ENCODE results near the gene ECE1. TPM values are rescaled to one million over a fixed set of nuclear protein-coding genes. Genes with fewer than 3 reads are reported as not detected.
A peak's percentile ranks its signal among the peaks of the same experiment; 100 is the strongest.

Gene ECE1
- total and polyA plus RNA-seq, 9 of the 15 experiments (the other 6 are each of a cell fraction or from before 2014, with no cell fraction given): 0.56 to 34.8 (median 11.0) TPM

- no peak for TF ChIP-seq THAP12 (CRISPR knock-in tag; IDR thresholded peaks at IDR 0.05)
- no peak for TF ChIP-seq MED1 (CRISPR knock-in tag; IDR thresholded peaks at IDR 0.05; ENCODE audit: borderline replicate concordance)
- no peak for TF ChIP-seq HEY1 (CRISPR knock-in tag; IDR thresholded peaks at IDR 0.05; ENCODE audit: borderline replicate concordance)
- no peak for TF ChIP-seq BCLAF1 (IDR thresholded peaks at IDR 0.05; ENCODE audit: borderline replicate concordance in 1 of 2, control insufficient read depth in 1 of 2, low read depth in 2 of 2, low read length in 1 of 2)
- no peak for TF ChIP-seq ZNF586 (CRISPR knock-in tag; conservative IDR thresholded peaks at IDR 0.05)
- no peak for TF ChIP-seq ZNF830 (CRISPR knock-in tag; IDR thresholded peaks at IDR 0.05)
- TF ChIP-seq ZNF696 (CRISPR knock-in tag; conservative IDR thresholded peaks at IDR 0.05): no peak
- TF ChIP-seq NKRF (IDR thresholded peaks at IDR 0.05; ENCODE audit: borderline replicate concordance): peak; percentile 27; the same call in 1 of the 2 replicates
- TF ChIP-seq POLR2B (IDR thresholded peaks at IDR 0.05; ENCODE audit: low read depth, partially characterized antibody): peak; percentile 83
- TF ChIP-seq ZNF232 (CRISPR knock-in tag; IDR thresholded peaks at IDR 0.05): no peak
- no peak for TF ChIP-seq ZC3H11A (IDR thresholded peaks at IDR 0.05; ENCODE audit: low read depth, low read length)
- TF ChIP-seq HOMEZ (CRISPR knock-in tag; IDR thresholded peaks at IDR 0.05): no peak
- TF ChIP-seq RFX1 (IDR thresholded peaks at IDR 0.05): no peak
- TF ChIP-seq PML (IDR thresholded peaks at IDR 0.05; ENCODE audit: low read length): 0 out of 2 replicates have a peak, but pooled peaks have one; percentile 19
- TF ChIP-seq ELF4 (CRISPR knock-in tag; IDR thresholded peaks at IDR 0.05): no peak
- TF ChIP-seq TFE3 (CRISPR knock-in tag; IDR thresholded peaks at IDR 0.05): no peak
- TF ChIP-seq MTA2 (IDR thresholded peaks at IDR 0.05; ENCODE audit: low read depth): no peak
Measured at GRCh38 chr1:21261551-21262292, 28.5 kb downstream of the ECE1 start (continued).
